Activated CD4-positive, alpha-beta T cell treated with anti-CD3 and anti-CD28 coated beads, Interleukin-2, amount 10 ng/mL, durations not matched to agents 24 days and 14 days (primary cell): ENCODE results near the gene PCDH9. TPM values are rescaled to one million over a fixed set of nuclear protein-coding genes. Genes with fewer than 3 reads are reported as not detected.

Experiments
- DNase-seq: peaks from one replicate; pipeline ENCODE4 v3.0.0; 2022
- H3K27ac Mint-ChIP-seq: one replicate; pipeline ENCODE4 v1.8.0; 2022; ENCODE audit warnings: mild to moderate bottlenecking, mixed read lengths
- H3K27me3 Mint-ChIP-seq: one replicate; pipeline ENCODE4 v1.8.0; 2022; ENCODE audit warnings: mixed read lengths
- H3K36me3 Mint-ChIP-seq: one replicate; pipeline ENCODE4 v1.8.0; 2022; ENCODE audit warnings: low read depth, mild to moderate bottlenecking, mixed read lengths
- H3K4me1 Mint-ChIP-seq: one replicate; pipeline ENCODE4 v1.8.0; 2021; ENCODE audit warnings: mixed read lengths
- H3K4me3 Mint-ChIP-seq: one replicate; pipeline ENCODE4 v1.8.0; 2022; ENCODE audit warnings: mild to moderate bottlenecking, moderate library complexity, mixed read lengths
- H3K9me3 Mint-ChIP-seq: one replicate; pipeline ENCODE4 v1.8.0; 2021; ENCODE audit warnings: mixed read lengths
- intact Hi-C: fragments of 100-400 bp; cut with micrococcal nuclease; formaldehyde crosslinking; loops from one replicate; pipeline ENCODE4 v1.15.1; 2023
- total RNA-seq: library from RNA; stranded (reverse); gene quantifications from 2 replicates; pipeline ENCODE4 v1.2.3, GENCODE V29; 2022

Gene PCDH9
- total RNA-seq, 1 donor from 2014 or later = 0.09 TPM

DNA sequence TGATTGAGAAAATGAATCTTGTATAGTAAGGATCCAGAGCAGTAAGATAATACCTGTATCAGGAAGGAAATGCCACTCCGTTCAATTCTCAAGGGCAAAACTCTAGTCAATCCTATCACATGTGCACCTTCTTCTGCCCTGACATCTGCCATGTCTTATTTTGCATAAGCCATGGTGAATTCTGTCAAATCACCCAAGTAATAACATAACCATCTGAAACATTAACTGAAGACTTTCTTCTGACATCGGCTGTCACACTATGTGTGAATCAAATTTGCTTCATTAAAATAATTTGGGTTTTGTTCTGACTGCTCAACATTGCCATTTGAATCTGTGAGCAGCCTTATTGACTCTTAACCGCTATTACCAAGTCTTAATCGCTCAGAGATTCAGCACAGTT is 91.2 kb downstream of the PCDH9 start:
- Mint-ChIP-seq H3K9me3 (no peaks in the 10 kb centered on the region), H3K36me3 (no peaks in the 10 kb centered on the region), H3K27me3 (no peaks in the 10 kb centered on the region), H3K4me1 (peaks cover 2% of the 10 kb centered on the region), H3K27ac (no peak overlapping the region), H3K4me3 (no peak overlapping the region)
- DNase-seq = no peak
- intact Hi-C loops = no loop called here

DNA sequence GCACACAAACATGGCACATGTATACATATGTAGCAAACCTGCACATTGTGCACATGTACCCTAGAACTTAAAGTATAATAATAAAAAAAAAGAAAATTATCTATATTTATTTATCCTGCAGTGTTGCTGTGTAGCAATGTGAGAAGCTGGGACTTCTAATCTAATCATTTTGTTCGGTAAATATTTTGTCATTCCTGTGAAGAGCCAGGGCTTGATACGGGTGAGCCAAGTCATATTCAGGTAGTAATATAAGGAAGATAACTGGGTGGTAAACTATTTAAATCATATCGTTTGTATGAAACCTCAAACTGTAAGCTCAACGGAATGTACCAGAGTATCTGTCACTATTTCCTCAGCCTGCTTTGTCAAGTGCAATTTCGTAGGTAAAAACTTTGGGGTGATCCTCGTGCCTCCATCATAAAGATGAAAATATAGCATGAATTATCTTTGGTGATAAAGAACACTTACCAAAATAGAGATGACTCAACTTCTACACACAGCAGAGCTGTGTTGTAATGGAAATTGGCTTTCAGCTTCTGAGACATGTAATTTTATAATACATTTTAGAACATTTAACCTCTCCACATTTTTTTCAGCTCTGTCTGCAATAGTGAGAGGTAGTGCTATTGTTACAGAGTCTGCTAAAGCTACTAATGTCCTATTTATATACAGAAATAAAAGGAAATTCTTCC is 92.9 kb downstream of the PCDH9 start:
- no peak overlapping the region for H3K4me3 Mint-ChIP-seq
- no peaks in the 10 kb centered on the region for H3K27me3 Mint-ChIP-seq
- intact Hi-C loops = no loop called here
- H3K36me3 Mint-ChIP-seq = no peaks in the 10 kb centered on the region
- no peak for DNase-seq
- no peaks in the 10 kb centered on the region for H3K9me3 Mint-ChIP-seq
- peaks cover 2% of the 10 kb centered on the region for H3K4me1 Mint-ChIP-seq
- no peak overlapping the region for H3K27ac Mint-ChIP-seq

DNA sequence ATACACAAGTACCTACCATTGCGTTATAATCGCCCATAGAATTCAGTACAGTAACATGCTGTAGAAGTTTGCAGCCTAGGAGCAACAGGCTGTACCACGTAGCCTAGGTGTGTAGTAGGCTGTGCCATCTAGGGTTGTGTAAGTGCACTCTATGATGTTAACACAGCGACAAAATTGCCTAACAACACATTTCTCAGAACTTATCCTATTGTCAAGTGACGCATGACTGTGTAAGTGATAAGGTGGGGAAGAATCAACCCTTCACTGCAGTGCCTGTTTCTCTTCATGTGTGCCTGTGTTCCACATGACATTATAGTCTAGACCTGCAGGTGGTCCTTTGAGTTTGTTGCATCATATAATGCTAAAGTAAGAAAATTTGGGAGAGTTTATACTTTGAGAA is 94.0 kb downstream of the PCDH9 start:
- H3K4me1 Mint-ChIP-seq = peaks cover 2% of the 10 kb centered on the region
- H3K4me3 Mint-ChIP-seq = no peak overlapping the region
- intact Hi-C loops = no loop called here
- H3K27me3 Mint-ChIP-seq = no peaks in the 10 kb centered on the region
- no peak overlapping the region for H3K27ac Mint-ChIP-seq
- DNase-seq = no peak
- H3K9me3 Mint-ChIP-seq = no peaks in the 10 kb centered on the region
- H3K36me3 Mint-ChIP-seq = no peaks in the 10 kb centered on the region

DNA sequence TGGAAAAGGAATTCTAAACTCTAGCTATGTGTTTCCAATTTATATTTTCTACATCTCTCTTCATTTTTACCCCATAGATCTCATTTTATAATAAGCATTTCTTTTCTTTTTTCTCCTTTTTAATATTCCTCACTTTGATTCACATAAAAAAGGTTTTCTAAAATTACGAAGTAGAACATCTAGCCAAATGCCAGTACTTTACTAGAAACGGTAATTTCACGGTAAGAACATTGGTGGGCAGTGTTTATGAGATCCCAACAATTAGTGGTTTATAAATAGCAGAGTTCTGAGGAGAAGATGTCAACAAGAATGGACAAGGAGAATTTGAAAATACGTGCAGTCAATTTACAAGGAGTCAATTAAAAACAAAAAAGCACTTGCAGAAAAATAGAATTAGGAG is 94.8 kb downstream of the PCDH9 start:
- Mint-ChIP-seq H3K9me3 (no peaks in the 10 kb centered on the region), H3K4me3 (no peak overlapping the region), H3K27ac (no peak overlapping the region), H3K4me1 (peaks cover 2% of the 10 kb centered on the region), H3K36me3 (no peaks in the 10 kb centered on the region), H3K27me3 (no peaks in the 10 kb centered on the region)
- DNase-seq = no peak
- intact Hi-C loops = no loop called here

DNA sequence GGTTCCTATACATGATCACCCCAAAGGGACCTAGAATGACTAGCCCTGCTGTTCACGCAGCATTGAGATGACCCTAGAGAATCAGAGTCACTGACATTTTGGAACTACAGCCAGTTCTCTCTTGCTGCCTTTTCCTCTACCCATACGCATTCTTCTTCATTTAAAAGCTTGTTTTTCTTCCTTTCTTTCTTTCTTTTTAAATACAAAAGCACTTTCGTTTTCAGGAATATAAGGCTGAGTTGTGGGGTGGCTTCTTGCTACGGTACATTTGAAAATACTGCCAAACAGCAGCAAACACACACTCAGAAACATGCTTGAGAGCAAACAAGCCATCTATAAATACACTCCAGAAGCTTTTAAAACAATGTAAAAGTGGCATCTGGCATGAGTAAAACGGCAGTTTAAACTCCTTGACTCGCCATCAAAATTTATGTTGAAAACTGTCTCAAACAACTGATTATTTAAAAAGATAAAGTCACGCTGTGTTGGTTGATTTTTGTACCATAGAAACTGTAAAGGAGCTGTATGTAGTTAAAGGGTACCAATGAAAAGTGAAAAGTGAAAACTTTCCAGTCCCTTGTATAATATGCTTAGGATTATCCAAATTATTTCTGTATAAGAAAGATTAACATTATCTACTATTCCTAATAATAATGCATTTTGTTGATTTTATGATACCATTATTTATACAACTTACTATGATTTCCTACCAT is 95.6 kb downstream of the PCDH9 start:
- Mint-ChIP-seq H3K4me3 (peak overlapping the region; percentile 14), H3K9me3 (no peaks in the 10 kb centered on the region), H3K27ac (no peak overlapping the region), H3K4me1 (peaks cover 2% of the 10 kb centered on the region), H3K27me3 (no peaks in the 10 kb centered on the region), H3K36me3 (no peaks in the 10 kb centered on the region)
- intact Hi-C loops = no loop called here
- DNase-seq = no peak

DNA sequence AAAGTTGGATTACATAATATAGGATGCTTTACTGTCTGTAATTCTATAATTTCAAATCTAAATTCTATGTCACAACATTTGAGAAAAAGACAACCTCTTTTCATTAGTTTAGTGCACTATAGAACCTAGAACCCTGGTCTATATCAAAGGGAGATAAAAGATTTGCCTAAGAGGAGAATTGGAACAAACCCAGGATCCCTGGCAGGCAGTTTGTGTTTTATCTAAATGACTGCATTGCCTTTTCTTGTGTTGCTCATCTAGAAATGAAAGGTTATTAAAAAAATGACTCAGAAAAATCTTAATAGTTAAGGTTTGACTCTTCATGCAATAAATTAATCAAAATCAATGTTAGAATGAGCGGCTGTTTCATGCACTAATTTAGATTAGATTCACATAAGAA is 96.7 kb downstream of the PCDH9 start:
- Mint-ChIP-seq H3K27me3 (no peaks in the 10 kb centered on the region), H3K9me3 (no peaks in the 10 kb centered on the region), H3K36me3 (no peaks in the 10 kb centered on the region), H3K27ac (no peak overlapping the region), H3K4me3 (no peak overlapping the region), H3K4me1 (peaks cover 2% of the 10 kb centered on the region)
- intact Hi-C loops = no loop called here
- no peak for DNase-seq

DNA sequence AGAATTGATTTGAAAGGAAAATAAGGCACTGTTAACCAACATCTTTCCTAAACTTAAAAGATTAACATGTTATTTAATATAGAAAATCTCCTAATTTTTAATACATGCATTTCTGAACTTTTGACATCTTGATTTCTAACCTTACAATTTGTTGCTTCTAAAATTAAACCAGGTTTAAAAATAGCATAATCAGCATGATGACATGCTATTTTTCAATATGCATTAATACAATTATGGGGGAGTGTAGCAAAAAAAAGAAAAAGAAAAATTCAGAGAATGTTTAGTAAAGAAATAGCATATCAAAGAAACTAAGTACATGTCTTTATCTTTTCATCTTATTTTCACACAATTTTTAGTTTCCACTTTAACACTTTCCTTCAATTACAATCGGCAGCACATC is 98.7 kb downstream of the PCDH9 start:
- H3K4me1 Mint-ChIP-seq = peaks cover 2% of the 10 kb centered on the region

DNA sequence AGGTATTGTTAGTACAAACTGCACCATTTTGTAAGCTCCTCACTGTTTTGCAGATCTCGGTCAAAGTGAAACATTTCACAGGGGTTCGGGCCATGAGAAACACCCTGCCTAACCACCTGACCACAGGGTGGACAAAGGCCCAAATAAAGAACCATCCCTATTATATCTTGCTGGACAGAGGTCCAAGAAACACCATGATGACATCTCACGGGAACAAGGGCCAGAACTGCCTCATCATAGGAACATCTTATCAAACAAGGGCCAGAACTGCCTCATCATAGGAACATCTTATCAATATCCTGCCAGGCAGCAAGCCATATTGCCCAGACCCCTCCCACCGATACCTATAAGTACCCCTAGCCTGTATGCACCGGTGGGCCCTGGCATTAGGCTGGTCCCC is 99.7 kb downstream of the PCDH9 start:
- intact Hi-C loops = no loop called here
- Mint-ChIP-seq H3K27ac (no peak overlapping the region), H3K36me3 (no peaks in the 10 kb centered on the region), H3K27me3 (no peaks in the 10 kb centered on the region), H3K4me1 (peaks cover 2% of the 10 kb centered on the region), H3K4me3 (no peak overlapping the region), H3K9me3 (no peaks in the 10 kb centered on the region)
- DNase-seq = no peak

More for the DNA sequence above, 98.7 kb downstream of the PCDH9 start:
- H3K27me3 Mint-ChIP-seq = no peaks in the 10 kb centered on the region
- no peaks in the 10 kb centered on the region for H3K9me3 Mint-ChIP-seq
- DNase-seq = no peak
- intact Hi-C loops = no loop called here
- no peaks in the 10 kb centered on the region for H3K36me3 Mint-ChIP-seq
- no peak overlapping the region for H3K27ac Mint-ChIP-seq
- H3K4me3 Mint-ChIP-seq = no peak overlapping the region

DNA sequence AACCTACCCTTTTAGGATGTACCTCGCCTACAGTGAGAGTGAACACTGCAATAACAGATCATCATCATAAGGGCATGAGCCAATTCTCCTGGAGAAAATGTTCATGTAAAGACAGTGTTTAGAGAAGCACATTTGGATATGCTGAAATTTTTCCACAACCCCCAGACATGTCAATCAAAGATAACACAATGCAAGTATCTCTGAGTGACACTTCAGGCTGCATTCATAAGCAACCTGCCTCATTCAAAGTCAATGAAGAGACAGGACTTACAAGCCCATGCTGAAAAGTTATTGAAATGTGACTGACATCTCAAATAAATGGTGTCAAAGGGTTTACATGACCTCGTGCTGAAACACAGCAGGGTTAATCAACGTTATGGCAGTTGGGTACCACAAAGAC is 102.0 kb downstream of the PCDH9 start:
- no peaks in the 10 kb centered on the region for H3K4me1 Mint-ChIP-seq
- no peaks in the 10 kb centered on the region for H3K36me3 Mint-ChIP-seq
- H3K27me3 Mint-ChIP-seq = no peaks in the 10 kb centered on the region
- no peaks in the 10 kb centered on the region for H3K9me3 Mint-ChIP-seq
- no peak overlapping the region for H3K4me3 Mint-ChIP-seq
- DNase-seq = no peak
- no peak overlapping the region for H3K27ac Mint-ChIP-seq
- intact Hi-C loops = no loop called here

DNA sequence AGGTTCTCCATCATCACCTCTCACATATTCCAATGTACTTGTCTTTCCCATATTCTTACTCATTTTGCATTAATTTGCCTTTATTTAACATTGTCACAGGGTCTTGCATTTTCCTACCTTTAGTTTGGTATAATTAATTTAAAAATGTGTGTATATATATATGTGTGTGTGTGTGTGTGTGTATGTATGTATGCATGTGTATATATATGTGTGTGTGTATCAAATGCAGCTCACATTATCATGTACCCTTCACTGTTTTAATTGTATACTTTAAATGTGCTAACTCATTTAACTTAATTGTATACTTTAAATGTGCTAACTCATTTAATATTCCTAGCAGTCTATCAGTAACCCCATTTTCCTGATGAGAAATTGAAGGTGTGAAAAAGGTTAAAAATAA is 104.5 kb downstream of the PCDH9 start:
- intact Hi-C loops = no loop called here
- Mint-ChIP-seq H3K9me3 (no peaks in the 10 kb centered on the region), H3K4me1 (no peaks in the 10 kb centered on the region), H3K27ac (no peak overlapping the region), H3K36me3 (no peaks in the 10 kb centered on the region), H3K27me3 (no peaks in the 10 kb centered on the region), H3K4me3 (no peak overlapping the region)
- no peak for DNase-seq

DNA sequence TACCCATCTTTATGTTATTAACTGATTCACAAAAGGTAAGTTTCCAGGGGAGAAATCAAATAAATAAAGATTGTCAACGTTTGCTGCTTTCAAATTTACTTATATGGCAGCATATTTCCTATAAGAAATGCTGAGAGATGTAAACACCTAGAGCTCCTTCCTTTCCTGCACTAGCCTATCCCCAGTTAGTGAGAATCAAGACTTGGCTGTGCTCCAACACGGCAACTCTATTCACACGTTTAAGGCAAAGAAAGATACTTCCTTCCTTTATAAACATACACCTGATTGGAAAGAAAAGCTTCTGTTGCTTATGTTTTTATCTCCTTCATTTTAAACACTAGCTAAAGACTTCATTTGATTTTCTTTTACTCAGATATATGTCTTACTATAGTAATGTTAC is 107.0 kb downstream of the PCDH9 start:
- H3K4me1 Mint-ChIP-seq = no peaks in the 10 kb centered on the region

DNA sequence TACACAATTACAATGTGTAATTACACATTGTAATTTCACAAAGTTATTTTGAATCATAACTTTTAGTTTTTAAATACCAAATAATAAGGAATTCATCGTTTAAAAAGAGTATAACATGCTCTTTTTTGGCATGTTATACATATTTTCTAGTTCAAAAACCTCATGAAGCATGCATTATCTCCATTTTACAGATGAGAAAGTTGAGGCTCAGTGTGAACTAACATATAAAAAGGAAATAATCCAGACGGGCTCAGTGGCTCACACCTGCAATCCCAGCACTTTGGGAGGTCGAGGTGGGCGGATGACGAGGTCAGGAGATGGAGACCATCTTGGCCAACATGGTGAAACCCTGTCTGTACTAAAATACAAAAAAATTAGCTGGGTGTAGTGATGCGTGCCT is 107.9 kb downstream of the PCDH9 start:
- no peaks in the 10 kb centered on the region for H3K27me3 Mint-ChIP-seq
- no peaks in the 10 kb centered on the region for H3K4me1 Mint-ChIP-seq
- H3K4me3 Mint-ChIP-seq = no peak overlapping the region
- no peaks in the 10 kb centered on the region for H3K9me3 Mint-ChIP-seq
- DNase-seq = no peak
- intact Hi-C loops = no loop called here
- H3K27ac Mint-ChIP-seq = no peak overlapping the region
- H3K36me3 Mint-ChIP-seq = no peaks in the 10 kb centered on the region

More for the DNA sequence above, 107.0 kb downstream of the PCDH9 start:
- Mint-ChIP-seq H3K27me3 (no peaks in the 10 kb centered on the region), H3K36me3 (no peaks in the 10 kb centered on the region), H3K4me3 (no peak overlapping the region), H3K9me3 (no peaks in the 10 kb centered on the region), H3K27ac (no peak overlapping the region)
- intact Hi-C loops = no loop called here
- no peak for DNase-seq

DNA sequence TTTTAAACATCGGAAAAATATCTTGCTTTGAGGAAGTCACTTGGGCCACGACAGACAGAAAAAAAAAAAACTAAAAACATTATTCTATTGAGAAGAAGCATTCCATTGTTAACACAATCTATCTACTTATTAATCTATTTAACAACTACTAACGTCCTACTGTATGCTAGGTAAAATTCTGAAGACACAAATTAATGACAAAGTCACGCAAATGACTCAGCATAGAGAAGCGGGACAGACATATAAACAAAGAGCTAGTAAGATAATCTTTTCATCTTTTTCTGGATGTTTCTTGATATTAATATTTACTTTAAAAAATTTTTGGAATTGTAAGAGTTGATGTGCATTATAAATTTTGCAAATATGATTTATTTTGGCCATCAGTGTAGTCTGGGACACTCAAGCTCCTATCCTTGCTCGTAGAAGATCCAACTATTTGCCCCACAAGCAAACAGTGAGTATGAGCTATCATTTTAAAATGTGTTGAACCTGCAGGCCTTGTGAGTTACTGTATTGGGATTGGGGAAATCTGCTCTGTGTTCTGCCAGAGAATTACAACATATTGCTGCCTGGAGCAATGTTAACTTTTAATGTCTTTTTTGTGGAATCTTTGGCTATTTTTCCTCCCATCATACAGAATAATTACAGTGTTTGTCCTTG is 109.1 kb downstream of the PCDH9 start:
- H3K27ac Mint-ChIP-seq = no peak overlapping the region
- H3K4me3 Mint-ChIP-seq = no peak overlapping the region
- DNase-seq = no peak
- H3K4me1 Mint-ChIP-seq = no peaks in the 10 kb centered on the region
- H3K36me3 Mint-ChIP-seq = no peaks in the 10 kb centered on the region
- no peaks in the 10 kb centered on the region for H3K9me3 Mint-ChIP-seq
- H3K27me3 Mint-ChIP-seq = no peaks in the 10 kb centered on the region
- intact Hi-C loops = no loop called here

DNA sequence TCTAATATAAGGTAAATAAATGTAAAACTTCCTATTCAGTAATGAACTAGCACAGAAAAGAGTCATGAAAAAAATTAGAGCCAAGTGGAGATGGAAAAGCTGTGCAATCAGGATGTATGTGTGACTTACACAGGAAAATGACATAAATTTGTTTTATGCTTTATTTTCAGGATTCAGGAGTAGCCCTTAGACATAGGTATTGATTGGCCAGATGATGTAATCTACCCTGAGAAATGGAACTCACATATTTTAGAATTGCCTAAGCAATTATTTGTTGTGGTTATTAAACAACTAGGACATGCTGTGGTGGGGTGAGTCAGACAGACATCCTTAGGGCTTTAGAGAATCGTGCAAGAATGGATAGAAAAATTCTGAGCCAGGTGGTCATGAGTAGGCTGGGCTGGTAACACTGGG is 110.6 kb downstream of the PCDH9 start:
- no peaks in the 10 kb centered on the region for H3K4me1 Mint-ChIP-seq
- H3K27ac Mint-ChIP-seq = no peak overlapping the region
- no peak for DNase-seq
- intact Hi-C loops = no loop called here
- no peaks in the 10 kb centered on the region for H3K27me3 Mint-ChIP-seq
- no peaks in the 10 kb centered on the region for H3K9me3 Mint-ChIP-seq
- no peaks in the 10 kb centered on the region for H3K36me3 Mint-ChIP-seq
- H3K4me3 Mint-ChIP-seq = no peak overlapping the region
